ENCODE measurements around the gene EMP3. TPM values are rescaled to one million over a fixed set of nuclear protein-coding genes. Genes with fewer than 3 reads are reported as not detected.
"Not testable (repeated sequence)": the region's sequence is repeated elsewhere in the genome, so short reads cannot be mapped to it uniquely, and the experiment has no call there.

Gene EMP3
- total RNA-seq, 1 experiment from 2014 or later, result 36.2 TPM

DNA sequence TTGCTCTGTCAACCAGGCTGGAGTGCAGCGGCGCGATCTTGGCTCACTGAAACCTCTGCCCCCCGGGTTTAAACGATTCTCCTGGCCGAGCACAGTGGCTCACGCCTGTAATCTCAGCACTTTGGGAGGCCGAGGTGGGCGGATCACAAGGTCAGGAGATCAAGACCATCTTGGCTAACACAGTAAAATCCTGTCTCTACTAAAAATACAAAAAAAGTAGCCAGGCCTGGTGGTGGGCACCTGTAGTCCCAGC lies 7.7 kb upstream of the EMP3 start:
- DNase-seq (ENCODE audit: low read depth), result not testable (repeated sequence)

DNA sequence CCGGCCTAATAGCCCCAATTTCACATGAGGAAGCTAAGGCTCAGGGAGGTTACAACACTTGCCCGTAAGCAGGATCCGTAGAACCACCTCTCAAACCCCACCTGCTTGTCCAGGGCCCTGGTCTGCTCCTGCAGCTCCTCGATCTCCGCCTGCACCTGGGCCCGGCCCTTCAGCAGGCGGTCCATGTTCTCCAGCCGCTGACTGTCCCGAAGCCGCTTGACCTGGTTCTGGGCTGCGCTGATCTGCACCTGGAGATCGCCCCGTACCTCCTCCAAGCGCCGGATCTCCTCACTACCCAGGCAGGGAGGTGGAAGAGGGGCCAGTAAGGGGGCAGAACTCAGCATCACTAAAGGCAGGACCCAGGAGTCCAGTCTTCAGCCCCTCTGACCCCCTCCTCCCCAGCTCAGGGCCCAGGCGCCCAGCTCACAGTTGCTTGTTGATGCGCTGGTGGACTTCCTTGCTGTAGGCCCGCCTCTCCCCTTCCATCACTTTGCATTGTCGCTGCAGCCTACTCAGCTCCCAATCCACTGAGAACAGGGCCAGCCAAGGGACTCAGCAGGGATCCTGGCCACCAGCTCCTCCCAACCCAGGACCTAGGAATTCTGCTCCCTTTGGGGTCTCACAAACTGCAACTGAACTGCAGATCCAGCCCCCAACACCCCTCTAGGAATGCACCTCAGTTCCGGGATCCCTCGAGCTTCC lies 6.9 kb upstream of the EMP3 start:
- DNase-seq (ENCODE audit: low read depth), result no peak

DNA sequence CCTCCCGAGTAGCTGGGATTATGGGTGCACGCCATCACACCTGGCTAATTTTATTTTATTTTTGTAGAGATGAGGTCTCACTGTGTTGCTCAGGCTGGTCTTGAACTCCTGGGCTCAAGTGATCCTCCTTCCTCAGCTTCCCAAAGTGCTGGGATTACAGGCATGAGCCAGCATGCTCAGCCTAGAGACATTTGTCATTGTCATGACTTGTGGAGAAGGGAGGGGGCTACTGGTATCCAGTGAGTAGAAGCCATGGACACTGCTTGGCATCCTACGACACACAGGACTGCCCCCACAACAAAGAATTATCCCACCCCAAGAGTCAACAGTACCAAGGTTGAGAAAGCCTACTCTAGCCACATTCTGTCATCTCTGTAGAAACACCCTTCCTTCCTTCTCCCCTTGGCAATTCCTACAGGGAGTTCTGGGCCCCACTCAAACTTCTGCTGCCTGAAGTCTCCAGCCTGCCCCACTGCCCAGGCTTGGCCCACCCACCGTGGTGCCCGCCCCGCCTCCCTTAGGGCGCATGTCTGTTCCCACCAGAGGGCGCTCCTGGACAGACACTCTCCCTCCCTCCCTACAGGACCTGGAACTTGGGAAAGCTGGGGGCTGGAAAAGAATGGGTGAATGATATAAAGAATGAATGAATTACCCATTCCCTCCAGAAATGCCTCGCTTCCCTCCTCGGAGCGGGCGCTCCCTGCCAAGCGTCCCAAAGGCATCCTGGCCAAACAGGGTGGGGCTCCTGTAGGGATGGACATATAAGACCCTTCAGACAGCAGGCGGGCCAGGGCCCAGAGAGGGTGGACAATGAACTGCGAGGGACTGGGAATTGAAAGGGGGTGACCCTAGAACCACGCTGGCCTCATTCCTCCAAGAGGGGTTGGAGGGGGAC lies 5.5 kb upstream of the EMP3 start:
- DNase-seq (ENCODE audit: low read depth), result peak; percentile 85

DNA sequence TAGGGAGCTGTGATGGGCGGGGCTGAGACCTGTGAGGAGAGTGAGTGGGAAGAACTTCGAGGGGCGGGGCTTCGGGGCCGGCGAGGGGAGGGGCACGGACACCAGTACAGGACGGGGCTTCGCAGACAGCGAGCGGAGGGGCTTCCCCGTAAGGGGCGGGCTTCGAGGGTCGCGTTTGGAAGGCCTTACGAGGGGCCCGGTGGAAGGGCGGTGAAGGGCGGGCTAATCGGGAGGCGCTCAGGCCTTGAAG lies 4.1 kb upstream of the EMP3 start:
- peak; percentile 96 for DNase-seq (ENCODE audit: low read depth)

DNA sequence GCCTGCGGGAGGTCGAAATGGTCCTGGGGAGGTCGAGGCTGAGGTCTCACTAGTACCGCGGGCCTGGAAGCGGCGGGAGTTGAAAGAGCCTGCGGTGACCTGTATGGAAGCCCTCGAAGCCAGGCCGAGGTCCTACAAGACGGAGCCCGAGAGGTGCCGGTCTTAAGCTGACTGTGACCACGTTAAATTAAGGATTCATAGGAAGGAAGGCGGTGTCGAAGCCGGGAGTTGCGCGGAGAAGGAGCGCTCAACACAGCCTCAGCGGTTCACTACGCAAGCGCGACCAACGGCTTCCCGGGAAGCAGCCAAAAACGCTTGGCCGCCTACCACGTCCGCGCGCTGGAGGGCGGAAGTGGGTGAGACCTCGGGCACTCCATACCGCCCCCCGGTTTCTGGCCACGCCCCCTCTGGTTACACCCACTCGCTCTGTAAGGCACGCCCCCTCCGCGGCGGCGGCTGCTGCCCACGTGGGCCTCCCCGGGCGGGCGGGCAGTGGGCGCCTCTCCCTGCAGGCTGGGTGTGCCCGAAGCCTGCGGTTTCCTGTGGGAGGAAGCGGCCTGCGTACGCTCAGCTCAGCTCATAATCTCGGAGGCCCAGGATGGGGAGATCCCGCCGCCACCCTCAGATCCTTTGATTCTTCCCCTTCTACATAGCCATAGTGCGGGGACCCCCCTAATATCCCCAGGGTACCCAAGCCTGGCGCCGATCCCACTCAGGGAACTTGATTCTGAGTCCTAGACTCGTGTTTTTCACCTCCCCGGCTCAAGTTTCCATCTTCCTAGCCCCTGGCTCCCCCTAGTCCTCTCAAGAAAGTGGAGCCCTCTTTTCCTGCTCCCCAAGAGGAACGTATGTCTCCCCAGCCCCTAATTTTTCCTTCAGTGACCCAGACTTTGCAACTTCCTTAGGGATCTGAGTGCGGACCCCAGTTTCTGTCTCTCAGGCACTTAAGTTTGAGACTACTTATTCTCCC lies 3.4 kb upstream of the EMP3 start:
- DNase-seq (ENCODE audit: low read depth), result peak; percentile 99

DNA sequence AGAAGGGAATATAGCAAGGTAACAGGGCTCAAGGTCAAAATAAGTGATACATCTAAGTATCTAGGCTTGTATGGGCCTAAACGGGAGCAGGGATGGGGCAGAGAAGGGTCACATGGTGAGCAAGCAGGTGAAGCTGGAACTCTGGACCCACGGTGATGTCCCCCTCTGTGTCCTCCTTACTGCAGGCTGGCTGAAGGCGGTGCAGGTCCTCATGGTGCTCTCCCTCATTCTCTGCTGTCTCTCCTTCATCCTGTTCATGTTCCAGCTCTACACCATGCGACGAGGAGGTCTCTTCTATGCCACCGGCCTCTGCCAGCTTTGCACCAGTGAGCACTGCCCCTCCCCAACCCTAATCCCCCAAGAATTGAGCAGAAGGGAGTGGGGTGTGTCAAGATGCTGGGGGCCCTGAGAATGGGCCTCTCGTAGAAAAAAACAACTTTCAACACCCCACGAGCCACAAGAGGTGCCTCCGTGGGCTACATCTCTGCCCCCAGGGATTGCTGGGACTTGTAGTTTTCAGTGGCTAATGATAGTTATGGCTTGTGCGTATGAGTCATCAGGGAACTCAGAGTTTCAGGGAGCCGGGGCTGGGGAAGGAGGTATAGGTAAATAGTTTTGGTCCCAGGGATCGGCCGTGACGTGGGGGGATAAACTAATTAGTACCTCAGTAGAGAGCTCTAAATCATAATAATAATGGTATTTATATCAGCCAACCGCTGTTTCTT lies 4.0 kb downstream of the EMP3 start:
- DNase-seq (ENCODE audit: low read depth), result peak; percentile 39

DNA sequence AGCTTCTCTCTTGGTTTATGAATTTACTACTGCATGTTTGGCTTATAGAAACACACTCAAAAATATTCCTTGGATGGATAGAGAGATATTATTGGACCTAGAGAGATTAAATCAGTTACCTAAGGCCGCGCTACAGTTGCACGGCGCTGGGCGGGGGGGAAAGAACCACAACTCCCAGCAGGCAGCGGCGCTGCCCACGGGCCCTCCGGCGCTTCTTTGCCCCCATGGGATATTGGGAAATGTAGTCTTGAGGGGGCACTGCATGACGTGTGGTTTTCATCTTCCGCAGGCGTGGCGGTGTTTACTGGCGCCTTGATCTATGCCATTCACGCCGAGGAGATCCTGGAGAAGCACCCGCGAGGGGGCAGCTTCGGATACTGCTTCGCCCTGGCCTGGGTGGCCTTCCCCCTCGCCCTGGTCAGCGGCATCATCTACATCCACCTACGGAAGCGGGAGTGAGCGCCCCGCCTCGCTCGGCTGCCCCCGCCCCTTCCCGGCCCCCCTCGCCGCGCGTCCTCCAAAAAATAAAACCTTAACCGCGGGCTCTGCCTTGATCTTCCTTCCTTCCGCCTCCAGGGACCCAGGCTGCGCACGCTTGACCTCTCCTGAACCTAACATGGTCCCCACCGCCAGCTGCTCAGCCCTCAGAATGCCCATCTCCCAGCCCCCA lies 4.8 kb downstream of the EMP3 start:
- DNase-seq (ENCODE audit: low read depth), result no peak

DNA sequence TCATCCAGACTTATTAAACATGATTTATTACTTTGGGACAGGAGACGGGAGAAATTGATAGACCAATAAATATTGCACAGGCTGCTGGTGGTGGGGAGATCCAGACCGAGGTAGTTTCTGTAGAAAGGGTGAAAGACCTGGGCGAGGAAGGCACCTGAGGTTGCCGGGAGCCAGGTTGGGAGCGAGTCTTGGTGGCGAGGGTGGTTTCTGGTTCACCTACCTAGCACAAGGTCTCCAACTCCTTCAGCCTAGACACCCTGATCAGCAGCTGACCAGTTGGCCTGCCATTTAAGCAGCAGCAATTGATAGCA lies 7.0 kb downstream of the EMP3 start:
- DNase-seq (ENCODE audit: low read depth), result no peak

DNA sequence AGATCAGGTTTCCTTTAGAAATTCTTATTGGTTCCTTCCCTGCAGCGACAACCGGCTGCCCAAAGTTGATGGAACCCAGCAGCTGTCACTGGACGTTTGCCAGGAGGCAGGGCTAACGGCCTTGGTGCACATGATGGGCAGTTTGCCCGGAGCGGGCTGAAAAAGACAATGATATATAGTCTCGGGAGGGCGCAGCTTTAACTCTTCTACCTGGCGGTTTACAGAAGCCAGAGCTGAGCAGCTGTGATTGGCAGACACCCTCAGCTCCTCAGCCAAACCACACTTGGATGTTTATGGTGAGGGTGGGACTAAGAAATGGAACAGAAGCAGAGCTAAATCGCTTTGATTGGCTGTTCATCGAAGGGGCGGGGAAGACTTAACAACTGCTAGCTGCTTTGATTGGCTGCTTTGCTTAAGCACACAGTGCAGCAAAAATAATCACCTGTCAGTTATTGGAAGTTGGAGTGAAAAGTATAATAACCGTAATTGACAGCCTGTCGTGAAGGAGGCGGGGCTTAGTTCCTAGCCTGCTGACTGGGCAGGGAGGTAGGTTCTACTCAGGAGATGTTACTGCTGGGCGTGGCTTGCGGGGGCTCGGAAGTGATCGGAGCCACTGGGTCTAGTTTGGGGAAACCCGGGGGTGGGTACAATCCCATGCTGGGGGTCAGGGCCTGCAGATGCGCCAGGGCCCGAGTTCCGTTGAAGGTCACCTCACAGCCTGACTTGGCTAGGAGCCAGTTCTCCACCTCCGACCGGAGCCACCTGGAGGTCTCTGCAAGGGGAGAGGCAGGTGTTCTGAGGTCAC lies 7.5 kb downstream of the EMP3 start:
- DNase-seq (ENCODE audit: low read depth), result peak; percentile 93

DNA sequence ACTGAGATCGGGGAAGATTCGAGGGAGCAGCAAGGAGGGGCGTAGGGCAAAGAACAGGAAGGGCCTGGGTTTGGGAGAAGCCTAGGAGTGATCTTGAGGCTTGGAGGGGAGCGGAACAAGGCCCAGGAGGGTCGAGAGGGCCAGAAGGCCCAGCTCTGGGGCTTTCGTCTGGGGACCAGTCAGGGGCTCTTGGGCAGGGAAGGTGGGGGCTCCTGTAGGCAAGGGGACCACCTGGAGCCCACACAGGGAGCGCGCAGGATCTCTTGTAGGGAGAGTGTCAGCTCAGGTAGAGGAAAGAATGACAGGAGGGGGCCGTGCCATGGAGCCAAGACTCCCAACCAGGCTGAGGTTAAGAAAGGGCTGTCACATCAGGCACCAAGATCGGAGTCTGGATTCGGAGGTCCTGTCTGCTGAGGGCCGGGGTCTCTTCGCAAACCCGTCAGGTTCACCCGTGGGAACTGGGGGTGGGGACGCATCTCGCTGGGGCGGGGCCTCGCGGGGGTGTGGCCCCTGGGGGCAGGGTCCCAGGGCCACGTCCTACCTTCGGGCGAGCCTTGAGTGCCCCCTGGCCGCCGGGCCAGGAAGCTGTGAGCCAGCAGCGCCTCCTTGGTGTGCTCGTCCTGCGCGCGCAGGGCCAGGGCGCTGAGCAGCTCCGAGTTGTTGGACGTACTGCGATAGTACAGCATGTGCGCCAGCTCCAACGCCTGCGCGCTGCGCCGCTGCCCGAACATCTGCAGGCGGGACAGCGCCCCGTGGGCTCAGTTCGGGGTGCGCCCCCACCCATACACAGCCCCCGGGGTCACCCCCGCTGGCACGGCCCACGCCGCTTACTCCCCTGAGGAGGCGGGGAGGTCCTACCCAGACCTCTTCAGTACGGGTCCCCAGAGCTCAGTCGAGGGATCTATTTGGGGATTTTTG lies 8.4 kb downstream of the EMP3 start:
- peak; percentile 97 for DNase-seq (ENCODE audit: low read depth)

DNA sequence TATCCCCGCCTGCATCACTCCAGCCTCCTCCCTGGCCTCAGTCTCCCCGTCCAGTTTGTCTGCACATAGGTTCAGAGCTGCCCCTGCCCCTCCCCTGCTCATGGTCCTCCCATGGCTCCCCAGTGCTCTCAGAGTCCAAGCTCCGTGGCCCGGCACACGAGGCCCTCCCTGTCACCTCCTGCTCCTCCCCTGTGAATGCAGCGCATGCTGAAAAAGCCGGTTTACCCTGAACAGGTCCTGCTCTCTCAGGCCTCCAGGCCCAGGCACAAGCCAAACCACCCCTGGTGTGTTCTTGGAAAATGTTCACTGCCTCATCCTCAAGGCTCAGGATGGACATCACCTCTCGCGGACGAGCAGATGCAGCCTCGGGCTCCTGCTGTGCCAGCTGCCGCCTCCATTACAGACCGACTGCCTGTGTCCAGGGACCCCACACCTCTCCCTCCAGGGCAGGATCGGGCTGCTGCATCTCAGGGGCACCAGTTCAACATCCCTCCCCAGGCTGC lies 13.0 kb downstream of the EMP3 start:
- no peak for DNase-seq (ENCODE audit: low read depth)

DNA sequence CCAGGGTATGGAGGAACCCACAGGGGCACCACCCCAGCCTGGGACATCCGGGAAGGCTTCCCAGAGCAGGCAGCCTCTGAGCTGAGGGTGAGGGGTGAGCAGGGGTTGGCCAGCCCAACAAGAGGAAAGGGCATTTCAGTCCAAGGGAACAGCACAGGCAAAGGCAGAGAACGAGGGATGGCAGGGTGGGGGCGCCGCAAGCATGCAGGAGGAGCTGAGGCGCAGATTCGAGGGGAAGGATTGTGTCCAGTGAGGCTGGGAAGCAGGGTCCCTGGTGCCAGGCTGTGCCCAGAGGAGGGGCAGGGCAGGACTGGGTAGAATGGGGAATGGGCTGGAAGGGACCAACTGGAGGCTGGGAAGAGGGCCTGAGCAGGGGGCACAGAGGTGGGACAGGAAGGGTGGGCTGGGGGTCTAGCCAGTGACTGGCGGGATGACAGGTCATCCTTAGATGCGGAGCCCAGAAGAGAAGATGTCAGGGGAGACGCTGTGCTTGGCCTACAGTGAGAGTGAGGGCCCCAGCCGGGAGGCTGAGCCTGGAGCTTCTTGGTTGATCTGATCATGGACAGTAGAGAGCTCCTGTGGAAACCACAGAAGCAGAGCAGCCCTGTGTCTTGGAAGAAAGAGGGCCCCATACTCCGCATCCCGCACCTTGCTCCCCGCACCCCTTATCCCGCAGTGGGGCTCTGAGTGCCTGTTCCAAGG lies 13.6 kb downstream of the EMP3 start:
- DNase-seq (ENCODE audit: low read depth), result no peak

DNA sequence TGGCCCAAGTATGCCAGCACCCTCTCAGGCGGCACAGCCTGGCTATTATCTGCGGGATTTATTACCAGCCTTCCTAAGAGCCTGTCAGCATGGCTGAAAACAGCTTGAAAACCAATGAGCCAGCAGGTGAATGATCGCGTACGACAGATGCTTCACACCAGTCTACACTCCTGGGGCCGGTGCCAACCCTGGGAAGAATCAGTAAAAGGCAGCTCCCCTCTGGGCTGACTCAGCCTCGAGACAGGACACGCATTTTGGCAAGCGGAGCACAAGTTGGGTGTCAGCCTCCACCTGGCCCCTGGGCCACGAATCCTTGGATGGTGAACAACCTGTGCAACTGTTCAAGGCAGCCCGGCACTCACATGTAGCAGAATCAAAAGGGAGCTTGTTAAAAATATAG lies 15.6 kb downstream of the EMP3 start:
- peak; percentile 56 for DNase-seq (ENCODE audit: low read depth)

DNA sequence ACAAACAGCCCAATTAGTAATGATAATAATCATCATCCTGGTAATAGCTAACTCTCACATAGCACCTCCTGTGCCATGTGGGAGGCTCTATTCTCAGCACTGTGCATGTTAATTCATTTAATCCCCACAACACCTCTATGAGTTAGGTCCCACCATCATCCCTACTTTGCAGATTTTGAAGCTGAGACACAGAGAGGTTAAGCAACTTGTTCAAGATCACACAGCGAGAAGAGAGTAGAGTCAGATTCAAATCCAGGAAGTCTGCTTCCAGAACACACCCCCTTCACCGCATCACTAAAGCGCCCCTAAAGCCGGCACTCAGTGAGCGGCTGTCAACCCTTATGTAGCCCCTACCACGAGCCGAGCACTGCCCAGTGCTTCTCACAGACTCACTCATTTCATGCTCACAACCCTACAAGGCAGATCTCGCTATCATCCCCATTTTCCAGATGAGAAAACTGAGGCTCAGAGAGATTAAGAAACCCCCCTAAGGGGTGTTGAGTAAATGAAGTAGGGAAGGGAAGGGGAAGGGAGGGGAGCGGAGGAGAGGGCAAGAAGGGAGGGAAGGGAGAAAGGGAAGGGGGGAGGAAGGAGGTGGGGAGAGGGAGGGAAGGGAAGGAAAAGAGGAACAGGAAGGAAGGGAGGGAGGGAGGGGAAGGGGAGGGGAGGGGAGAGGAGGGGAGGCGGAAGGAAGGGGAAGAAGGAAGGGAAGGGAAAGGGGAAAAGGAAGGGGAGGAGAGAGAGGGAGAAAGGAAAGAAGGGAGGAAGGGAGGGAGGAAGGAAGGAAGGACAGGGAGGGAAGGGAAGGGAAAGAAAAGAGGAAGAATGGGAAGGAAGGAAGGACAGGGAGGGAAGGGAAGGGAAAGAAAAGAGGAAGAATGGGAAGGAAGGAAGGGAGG lies 16.4 kb downstream of the EMP3 start:
- no peak for DNase-seq (ENCODE audit: low read depth)

DNA sequence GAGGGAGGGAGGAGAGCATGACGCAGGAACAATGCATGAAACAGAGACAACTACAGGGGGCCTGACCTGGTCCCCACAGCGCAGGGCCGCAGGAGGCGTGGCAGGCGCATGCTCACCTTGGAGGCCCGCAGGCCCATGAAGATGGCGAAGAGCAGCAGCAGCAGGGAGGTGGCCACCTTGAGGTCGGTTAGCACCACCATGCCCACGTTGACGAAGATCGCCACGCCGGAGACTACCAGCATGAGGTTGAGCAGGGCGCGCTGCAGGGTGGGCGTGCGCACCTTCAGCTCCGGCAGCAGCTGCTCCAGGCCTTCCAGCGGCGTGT lies 17.0 kb downstream of the EMP3 start:
- DNase-seq (ENCODE audit: low read depth), result no peak

DNA sequence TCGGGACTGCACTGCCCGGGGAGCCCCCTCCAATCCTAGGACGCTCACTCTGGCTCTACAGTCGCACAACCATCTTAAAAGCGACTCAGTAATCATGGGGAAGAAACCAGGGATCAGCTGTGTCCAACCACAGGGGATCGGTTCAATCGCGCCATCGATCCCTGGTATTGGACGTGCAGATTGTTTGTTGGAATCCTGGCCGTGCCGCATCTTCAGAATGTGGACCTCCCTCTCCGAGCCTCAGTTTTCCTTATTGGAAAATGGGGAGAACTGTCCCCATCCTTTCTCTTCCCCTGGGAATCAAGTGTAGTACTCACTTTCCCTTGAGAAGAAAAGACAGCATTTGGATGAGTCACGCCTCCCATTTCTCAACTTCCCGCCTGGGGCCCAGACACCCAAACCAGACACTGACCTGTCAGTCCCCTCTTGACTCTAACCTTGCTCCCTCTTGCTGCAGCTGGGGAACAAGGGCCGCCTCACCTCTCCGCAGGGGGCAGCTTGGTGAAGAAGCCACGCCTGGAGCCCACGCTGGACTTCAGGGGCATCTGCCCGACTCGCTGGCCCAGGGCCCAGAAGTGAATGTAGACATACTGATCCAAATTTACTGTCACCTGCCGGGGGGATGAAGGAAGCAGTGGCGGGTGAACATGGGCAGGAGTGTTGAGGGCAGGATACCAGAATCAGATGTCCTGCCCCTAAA lies 17.6 kb downstream of the EMP3 start:
- peak; percentile 55 for DNase-seq (ENCODE audit: low read depth)

DNA sequence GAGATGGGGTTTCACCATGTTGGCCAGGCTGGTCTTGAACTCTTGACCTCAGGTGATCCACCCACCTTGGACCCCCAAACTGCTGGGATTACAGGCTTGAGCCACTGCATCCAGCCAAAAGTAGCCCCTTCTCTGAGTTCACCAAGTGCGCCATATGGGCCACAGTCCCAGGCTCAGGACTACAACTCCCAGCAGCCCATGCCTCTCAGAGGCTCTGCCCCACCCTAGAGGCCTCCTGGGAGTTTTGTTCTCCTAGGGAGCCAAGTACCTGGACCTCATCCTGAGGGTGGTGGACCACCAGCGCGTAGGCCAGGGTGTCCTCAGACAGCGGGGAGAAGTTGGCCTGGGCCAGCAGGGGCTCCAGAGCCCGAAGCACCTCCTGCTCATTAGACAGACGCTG lies 19.5 kb downstream of the EMP3 start:
- DNase-seq (ENCODE audit: low read depth), result no peak

Data from Daoy (cell line).